ENCODE data around the gene FCER1G. TPM values are rescaled to one million over a fixed set of nuclear protein-coding genes. Genes with fewer than 3 reads are reported as not detected.

FCER1G gene
- total and polyA plus RNA-seq, 9 of the 15 experiments (the other 6 are each of a cell fraction or from before 2014, with no cell fraction given) = 0.15 to 0.69 (median 0.31) TPM; not detected in 2

DNA sequence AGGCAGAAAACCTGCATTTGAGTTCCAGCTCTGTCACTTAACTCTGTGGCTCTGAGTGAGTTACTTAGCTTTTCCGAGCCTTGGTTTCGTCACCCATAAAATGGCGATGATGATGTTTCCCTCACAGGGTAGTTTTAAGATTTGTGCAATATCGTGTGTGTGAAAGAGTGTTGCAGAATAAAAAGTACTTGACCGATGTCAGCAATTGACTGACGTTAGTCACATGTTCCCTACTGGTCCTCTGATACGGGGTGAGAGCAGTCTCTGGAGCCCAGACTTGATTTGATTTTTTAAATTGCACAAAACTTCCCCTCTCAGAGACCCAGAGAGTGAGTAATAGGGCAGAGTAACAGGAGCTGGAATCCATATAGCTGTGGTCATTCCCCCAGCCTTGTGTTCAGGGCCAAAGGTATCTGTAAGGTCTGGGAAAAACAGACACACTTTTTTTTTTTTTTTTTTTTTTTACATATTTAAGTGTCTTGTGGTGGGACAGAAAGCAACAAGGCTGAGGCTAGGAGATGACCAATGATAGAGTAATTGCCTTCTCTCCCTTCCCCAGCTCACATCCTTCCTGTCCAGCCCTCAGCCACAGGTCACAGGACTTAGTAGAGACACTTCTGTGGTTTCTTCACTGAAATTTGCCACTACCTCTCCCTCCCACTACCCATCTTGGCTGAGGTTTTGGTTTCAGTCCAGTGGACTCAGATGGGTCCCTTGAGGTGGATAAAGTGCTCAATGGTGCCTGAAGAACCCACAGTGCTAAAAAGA is 2.0 kb downstream of the FCER1G start (continued):
- TF ChIP-seq, protein P1, sequence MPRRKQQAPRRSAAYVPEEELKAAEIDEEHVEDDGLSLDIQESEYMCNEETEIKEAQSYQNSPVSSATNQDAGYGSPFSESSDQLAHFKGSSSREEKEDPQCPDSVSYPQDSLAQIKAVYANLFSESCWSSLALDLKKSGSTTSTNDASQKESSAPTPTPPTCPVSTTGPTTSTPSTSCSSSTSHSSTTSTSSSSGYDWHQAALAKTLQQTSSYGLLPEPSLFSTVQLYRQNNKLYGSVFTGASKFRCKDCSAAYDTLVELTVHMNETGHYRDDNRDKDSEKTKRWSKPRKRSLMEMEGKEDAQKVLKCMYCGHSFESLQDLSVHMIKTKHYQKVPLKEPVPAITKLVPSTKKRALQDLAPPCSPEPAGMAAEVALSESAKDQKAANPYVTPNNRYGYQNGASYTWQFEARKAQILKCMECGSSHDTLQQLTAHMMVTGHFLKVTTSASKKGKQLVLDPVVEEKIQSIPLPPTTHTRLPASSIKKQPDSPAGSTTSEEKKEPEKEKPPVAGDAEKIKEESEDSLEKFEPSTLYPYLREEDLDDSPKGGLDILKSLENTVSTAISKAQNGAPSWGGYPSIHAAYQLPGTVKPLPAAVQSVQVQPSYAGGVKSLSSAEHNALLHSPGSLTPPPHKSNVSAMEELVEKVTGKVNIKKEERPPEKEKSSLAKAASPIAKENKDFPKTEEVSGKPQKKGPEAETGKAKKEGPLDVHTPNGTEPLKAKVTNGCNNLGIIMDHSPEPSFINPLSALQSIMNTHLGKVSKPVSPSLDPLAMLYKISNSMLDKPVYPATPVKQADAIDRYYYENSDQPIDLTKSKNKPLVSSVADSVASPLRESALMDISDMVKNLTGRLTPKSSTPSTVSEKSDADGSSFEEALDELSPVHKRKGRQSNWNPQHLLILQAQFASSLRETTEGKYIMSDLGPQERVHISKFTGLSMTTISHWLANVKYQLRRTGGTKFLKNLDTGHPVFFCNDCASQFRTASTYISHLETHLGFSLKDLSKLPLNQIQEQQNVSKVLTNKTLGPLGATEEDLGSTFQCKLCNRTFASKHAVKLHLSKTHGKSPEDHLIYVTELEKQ (CRISPR knock-in tag; IDR thresholded peaks at IDR 0.05) = no peak
- TF ChIP-seq NFXL1 (CRISPR knock-in tag; IDR thresholded peaks at IDR 0.05) (0 out of 2 replicates have a peak, but pooled peaks have one; percentile 7), ZNF445 (CRISPR knock-in tag; IDR thresholded peaks at IDR 0.05; ENCODE audit: low read depth) (no peak)

DNA sequence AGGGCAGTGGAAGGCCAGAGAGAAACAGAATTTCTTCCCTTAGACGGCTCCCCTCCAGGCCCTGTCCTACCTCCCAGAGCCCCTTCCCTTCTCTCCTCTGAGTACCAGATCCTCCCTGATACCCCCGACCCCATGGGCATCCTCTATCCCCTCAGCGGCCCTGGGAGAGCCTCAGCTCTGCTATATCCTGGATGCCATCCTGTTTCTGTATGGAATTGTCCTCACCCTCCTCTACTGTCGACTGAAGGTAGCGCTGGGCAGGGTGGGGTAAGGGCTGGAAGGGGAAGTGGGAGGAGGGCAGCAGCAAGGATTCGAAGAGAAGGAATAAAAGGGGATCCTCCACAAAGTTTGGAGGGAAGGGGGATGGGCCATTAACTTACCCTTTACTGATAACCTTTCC is 2.7 kb downstream of the FCER1G start:
- in situ Hi-C loops (cut with MboI) (no loop called here), intact Hi-C loops (cut with micrococcal nuclease) (no loop called here)
- Histone ChIP-seq H3K4me1 (replicated peaks in 1 of 2; ENCODE audit: control insufficient read depth in 2 of 2, insufficient read depth in 2 of 2, low read length in 2 of 2) (peaks cover 3 to 25% of the 10 kb centered on the region in 2 experiments; a peak in 4 of 5 replicates), H3K79me2 (ENCODE audit: control insufficient read depth, insufficient read depth, low read length) (no peaks in the 10 kb centered on the region), H3K4me3 (no peak overlapping the region), H3K4me2 (ENCODE audit: insufficient read depth, low read length) (no peak overlapping the region), H2AFZ (ENCODE audit: low read depth, low read length) (peak overlapping the region; percentile 1; the same call in 1 of the 2 replicates), H4K20me1 (replicated peaks; ENCODE audit: control insufficient read depth, insufficient read depth, low read length) (no peaks in the 10 kb centered on the region), H3K27ac (ENCODE audit: extremely low read depth, low read depth, low read length) (no peak overlapping the region), H3K36me3 (ENCODE audit: control insufficient read depth, insufficient read depth, low read length) (peaks cover 18% of the 10 kb centered on the region), H3K9me1 (ENCODE audit: control insufficient read depth, insufficient read depth, low read length) (no peaks in the 10 kb centered on the region), H3K27me3 (ENCODE audit: control insufficient read depth in 2 of 2, insufficient read depth in 2 of 2, low read length in 2 of 2) (no peaks in the 10 kb centered on the region), H3K9ac (ENCODE audit: insufficient read depth in 1 of 2, low read depth in 2 of 2, low read length in 2 of 2) (peak overlapping the region in 1 of 2 experiments; percentile 41; a peak in 1 of 4 replicates), H3K9me3 (replicated peaks; ENCODE audit: control insufficient read depth, insufficient read depth, low read depth, low read length) (no peaks in the 10 kb centered on the region)
- DNase-seq (ENCODE audit: extremely low read depth in 1 of 4, low spot score in 3 of 4) (no peak), FAIRE-seq (no peak), ATAC-seq (peak; percentile 6; the same call in 1 of the 3 replicates)
- 46% methylated on average over 5 of the region's 6 CpGs for WGBS (ENCODE audit: insufficient coverage, low coverage, missing lambda C conversion rate)
- POLR2A ChIA-PET = interaction anchor here (0.5 to 0.6 kb wide), 2 partner anchors 160 to 210 kb away, joined by 3 read pairs; no protein-coding TSS in a partner anchor
- CTCF ChIA-PET (ENCODE audit: low intra/inter-chr PET ratio) = no interaction called here
- BruUV-seq (replicated peaks) = no TSS peak
- TF ChIP-seq PHF8 (IDR thresholded peaks at IDR 0.05; ENCODE audit: borderline replicate concordance, low read length) (no peak), BRF1 (IDR thresholded peaks at IDR 0.05; ENCODE audit: borderline replicate concordance, extremely low read depth, insufficient read length) (no peak), CBFA2T2 (conservative IDR thresholded peaks at IDR 0.05) (no peak), FOS (IDR thresholded peaks at IDR 0.05; ENCODE audit: extremely low read depth, insufficient read length) (no peak), BRD9 (IDR thresholded peaks at IDR 0.05; ENCODE audit: low read depth, partially characterized antibody) (no peak), MTF1 (CRISPR knock-in tag; IDR thresholded peaks at IDR 0.05; ENCODE audit: borderline replicate concordance) (no peak), SAFB (IDR thresholded peaks at IDR 0.05; ENCODE audit: borderline replicate concordance, low read depth, low read length) (no peak), NR3C1 (CRISPR knock-in tag; IDR thresholded peaks at IDR 0.05) (no peak)
- TF ChIP-seq, protein P2, sequence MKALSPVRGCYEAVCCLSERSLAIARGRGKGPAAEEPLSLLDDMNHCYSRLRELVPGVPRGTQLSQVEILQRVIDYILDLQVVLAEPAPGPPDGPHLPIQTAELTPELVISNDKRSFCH (CRISPR knock-in tag; IDR thresholded peaks at IDR 0.05) = no peak
- TF ChIP-seq, protein P2 (tag; IDR thresholded peaks at IDR 0.05) = no peak
- TF ChIP-seq, protein P3, sequence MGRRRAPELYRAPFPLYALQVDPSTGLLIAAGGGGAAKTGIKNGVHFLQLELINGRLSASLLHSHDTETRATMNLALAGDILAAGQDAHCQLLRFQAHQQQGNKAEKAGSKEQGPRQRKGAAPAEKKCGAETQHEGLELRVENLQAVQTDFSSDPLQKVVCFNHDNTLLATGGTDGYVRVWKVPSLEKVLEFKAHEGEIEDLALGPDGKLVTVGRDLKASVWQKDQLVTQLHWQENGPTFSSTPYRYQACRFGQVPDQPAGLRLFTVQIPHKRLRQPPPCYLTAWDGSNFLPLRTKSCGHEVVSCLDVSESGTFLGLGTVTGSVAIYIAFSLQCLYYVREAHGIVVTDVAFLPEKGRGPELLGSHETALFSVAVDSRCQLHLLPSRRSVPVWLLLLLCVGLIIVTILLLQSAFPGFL (CRISPR knock-in tag; IDR thresholded peaks at IDR 0.05) = no peak
